ENCODE results near the gene SBNO2. TPM values are rescaled to one million over a fixed set of nuclear protein-coding genes. Genes with fewer than 3 reads are reported as not detected.

The SBNO2 gene
- total RNA-seq, 4 donors from 2014 or later = 33.1 to 208 (median 61.9) TPM

- TF ChIP-seq, protein P1, sequence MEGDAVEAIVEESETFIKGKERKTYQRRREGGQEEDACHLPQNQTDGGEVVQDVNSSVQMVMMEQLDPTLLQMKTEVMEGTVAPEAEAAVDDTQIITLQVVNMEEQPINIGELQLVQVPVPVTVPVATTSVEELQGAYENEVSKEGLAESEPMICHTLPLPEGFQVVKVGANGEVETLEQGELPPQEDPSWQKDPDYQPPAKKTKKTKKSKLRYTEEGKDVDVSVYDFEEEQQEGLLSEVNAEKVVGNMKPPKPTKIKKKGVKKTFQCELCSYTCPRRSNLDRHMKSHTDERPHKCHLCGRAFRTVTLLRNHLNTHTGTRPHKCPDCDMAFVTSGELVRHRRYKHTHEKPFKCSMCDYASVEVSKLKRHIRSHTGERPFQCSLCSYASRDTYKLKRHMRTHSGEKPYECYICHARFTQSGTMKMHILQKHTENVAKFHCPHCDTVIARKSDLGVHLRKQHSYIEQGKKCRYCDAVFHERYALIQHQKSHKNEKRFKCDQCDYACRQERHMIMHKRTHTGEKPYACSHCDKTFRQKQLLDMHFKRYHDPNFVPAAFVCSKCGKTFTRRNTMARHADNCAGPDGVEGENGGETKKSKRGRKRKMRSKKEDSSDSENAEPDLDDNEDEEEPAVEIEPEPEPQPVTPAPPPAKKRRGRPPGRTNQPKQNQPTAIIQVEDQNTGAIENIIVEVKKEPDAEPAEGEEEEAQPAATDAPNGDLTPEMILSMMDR (IDR thresholded peaks at IDR 0.05) = no peak
- DNase-seq (ENCODE audit: low spot score) = peak; percentile 77
- ATAC-seq (ENCODE audit: low FRiP score) = peak; percentile 61
Measured at GRCh38 chr19:1154731-1155351, 19.2 kb downstream of the SBNO2 start.

DNA sequence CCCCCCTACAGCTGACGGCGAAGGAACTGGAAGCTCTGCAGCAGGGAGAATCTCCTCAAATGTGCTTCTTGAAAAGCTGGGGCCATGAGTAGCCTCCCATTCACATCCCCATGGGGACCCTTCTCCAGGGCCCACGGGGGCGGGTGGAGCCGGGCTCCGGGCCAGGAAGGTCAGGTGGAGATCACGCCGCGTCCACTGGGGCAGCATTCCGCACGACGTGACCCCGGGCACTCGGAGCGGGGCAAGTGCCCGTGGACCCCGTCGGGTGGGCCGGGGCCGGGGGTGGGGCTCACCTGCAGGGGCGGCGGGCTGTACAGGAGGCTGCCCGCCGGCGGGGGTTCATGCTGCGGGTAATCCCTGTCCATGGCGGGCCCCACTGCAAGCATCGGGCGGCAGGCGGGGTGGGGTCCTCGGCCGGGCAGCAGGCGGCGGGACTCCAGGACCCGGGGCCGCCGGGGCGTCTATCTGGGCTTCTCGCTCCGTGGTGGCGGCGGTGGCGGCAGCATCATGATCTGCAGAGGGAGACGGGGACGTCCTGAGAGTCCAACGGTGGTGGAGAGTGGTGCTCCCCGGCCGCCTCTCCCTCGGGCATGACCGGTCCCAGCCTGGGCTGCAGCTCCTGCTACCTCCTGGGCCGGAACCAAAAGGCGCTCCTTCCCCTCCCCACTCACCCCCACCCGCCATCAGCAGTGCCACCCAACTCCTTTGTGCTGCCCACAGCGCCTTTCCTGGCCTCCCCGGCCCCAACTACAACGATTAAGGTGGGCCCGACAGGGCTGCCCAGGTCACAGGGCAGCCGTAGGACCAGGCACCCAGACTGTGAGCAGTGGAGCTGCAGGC lies 20.0 kb downstream of the SBNO2 start:
- peak; percentile 0 for ATAC-seq (ENCODE audit: low FRiP score)
- TF ChIP-seq, protein P1 (IDR thresholded peaks at IDR 0.05) = no peak
- no peak for DNase-seq (ENCODE audit: low spot score)

- DNase-seq (ENCODE audit: low spot score) (no peak), ATAC-seq (ENCODE audit: low FRiP score) (no peak)
- TF ChIP-seq, protein P1 (IDR thresholded peaks at IDR 0.05) = no peak
Measured at GRCh38 chr19:1151917-1152587, 22.0 kb downstream of the SBNO2 start.

DNA sequence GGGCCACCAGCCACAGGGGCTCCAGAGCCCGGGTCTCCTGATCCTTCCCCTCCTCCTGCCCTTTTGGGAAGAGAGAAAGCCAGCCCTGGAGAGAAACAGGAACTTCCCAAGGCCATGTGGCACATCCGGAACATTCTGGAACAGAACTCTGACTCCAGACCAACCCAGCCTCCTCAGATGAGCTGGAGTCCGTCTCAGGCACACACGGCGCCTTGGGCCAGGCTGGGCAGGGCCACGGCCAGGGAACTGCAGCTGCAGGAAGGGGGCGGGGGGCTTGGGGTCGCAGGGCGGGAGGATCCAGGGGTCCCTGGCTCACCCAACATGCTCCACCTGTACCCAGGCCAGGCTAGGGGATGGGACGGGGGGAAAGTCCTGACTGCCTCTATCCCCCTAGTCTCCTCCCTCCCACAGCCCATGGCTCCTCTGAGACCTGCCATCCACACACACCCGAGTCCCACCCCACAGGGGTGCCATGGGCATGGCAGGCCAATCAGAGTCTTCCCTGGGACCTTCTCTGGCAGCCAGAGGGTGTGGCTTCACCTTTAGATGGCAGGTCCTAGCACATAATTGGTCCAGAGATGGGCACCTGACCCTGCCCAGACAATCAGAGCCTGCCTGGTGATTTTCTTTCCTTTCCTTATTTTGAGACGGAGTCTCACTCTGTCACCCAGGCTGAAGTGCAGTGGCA lies 22.9 kb downstream of the SBNO2 start:
- ATAC-seq (ENCODE audit: low FRiP score) (no peak), DNase-seq (ENCODE audit: low spot score) (no peak)
- TF ChIP-seq, protein P1 (IDR thresholded peaks at IDR 0.05) = no peak

DNA sequence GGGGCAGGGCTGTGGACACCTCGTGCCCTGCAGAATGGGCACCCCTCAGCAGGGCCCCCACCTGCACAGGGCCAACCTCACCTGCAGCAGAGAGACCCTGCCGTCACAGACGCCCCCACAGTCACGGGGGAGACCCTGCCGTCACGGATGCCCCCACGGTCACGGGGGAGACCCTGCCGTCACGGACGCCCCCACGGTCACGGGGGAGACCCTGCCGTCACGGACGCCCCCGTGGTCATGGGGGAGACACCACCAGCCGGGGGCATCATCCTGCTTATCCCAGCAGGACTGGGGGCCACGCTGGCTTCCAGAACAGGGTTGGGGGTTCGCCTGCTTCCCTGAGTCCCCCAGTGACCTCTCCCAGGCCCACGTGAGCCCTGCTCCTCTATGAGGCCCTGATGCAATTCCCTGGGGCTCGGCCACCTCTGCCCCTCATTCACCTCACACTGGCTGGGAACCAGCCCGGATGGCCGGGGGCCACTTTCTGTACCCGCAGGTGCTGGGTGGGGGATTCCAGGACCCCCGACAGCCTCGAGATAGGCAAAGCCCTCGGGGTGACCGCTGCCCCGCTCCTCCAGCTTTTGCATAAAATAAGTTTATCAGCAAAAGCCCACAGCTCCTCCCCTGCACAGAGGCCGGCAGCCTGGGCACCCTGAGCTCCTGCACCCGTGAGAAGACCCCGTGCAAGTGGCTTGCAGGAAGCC lies 23.6 kb downstream of the SBNO2 start:
- TF ChIP-seq, protein P1 (IDR thresholded peaks at IDR 0.05) = no peak
- ATAC-seq (ENCODE audit: low FRiP score) (no peak), DNase-seq (ENCODE audit: low spot score) (no peak)
